Neural progenitor cell (in vitro differentiated cells): ENCODE data around the gene LVRN. TPM values are rescaled to one million over a fixed set of nuclear protein-coding genes. Genes with fewer than 3 reads are reported as not detected.
A peak's percentile ranks its signal among the peaks of the same experiment; 100 is the strongest.

Experiments used
- DNase-seq: peaks from one replicate; pipeline ENCODE4 v3.0.0-alpha.2; 2016; ENCODE audit warnings: low spot score
- H2AFZ ChIP-seq: fragments of 200-600 bp; sonication (generic); replicated peaks from 2 replicates; pipeline ENCODE4 v1.6.1; 2016; ENCODE audit warnings: antibody characterized with exemption
- H3F3A ChIP-seq: fragments of 200-600 bp; sonication (generic); 2 replicates; pipeline ENCODE4 v1.6.1; 2016; ENCODE audit warnings: antibody characterized with exemption, low read depth
- H3K27ac ChIP-seq: fragments of 200-600 bp; sonication (generic); 2 replicates; pipeline ENCODE4 v1.5.1; 2016; ENCODE audit warnings: mild to moderate bottlenecking
- H3K27me3 ChIP-seq: fragments of 200-600 bp; sonication (generic); 2 replicates; pipeline ENCODE4 v1.6.1; 2016; ENCODE audit warnings: mild to moderate bottlenecking, moderate library complexity
- H3K36me3 ChIP-seq: fragments of 200-600 bp; sonication (generic); 2 replicates; pipeline ENCODE4 v1.5.1; 2016
- H3K4me1 ChIP-seq: fragments of 200-600 bp; sonication (generic); 2 replicates; pipeline ENCODE4 v1.6.1; 2016; ENCODE audit warnings: mixed run types
- H3K4me2 ChIP-seq: fragments of 200-600 bp; sonication (generic); 2 replicates; pipeline ENCODE4 v1.6.1; 2016
- H3K4me3 ChIP-seq: fragments of 200-600 bp; sonication (generic); 2 replicates; pipeline ENCODE4 v1.5.1; 2016
- H3K79me2 ChIP-seq: fragments of 200-600 bp; sonication (generic); 2 replicates; pipeline ENCODE4 v1.6.1; 2016; ENCODE audit warnings: low read depth
- H3K9ac ChIP-seq: fragments of 200-600 bp; sonication (generic); 2 replicates; pipeline ENCODE4 v1.6.1; 2016
- H3K9me3 ChIP-seq: fragments of 200-600 bp; sonication (generic); 2 replicates; pipeline ENCODE4 v1.5.1; 2016; ENCODE audit warnings: low read depth
- H4K20me1 ChIP-seq: fragments of 200-600 bp; sonication (generic); 2 replicates; pipeline ENCODE4 v1.6.1; 2016; ENCODE audit warnings: low read depth
- H3K27ac Mint-ChIP-seq: 3 replicates; pipeline ENCODE4 v1.8.0; 2021; ENCODE audit warnings: mixed read lengths
- H3K27me3 Mint-ChIP-seq: 2 replicates; pipeline ENCODE4 v1.8.0; 2022; ENCODE audit warnings: low read depth, mild to moderate bottlenecking, inconsistent platforms, moderate library complexity, mixed read lengths; ENCODE audit not compliant: insufficient read depth
- H3K36me3 Mint-ChIP-seq: 3 replicates; pipeline ENCODE4 v1.8.0; 2021; ENCODE audit warnings: mixed read lengths
- H3K4me1 Mint-ChIP-seq: 3 replicates; pipeline ENCODE4 v1.8.0; 2021; ENCODE audit warnings: mixed read lengths
- H3K4me3 Mint-ChIP-seq: 3 replicates; pipeline ENCODE4 v1.8.0; 2021; ENCODE audit warnings: mild to moderate bottlenecking, moderate library complexity, mixed read lengths
- H3K9me3 Mint-ChIP-seq: 3 replicates; pipeline ENCODE4 v1.8.0; 2020; ENCODE audit warnings: mixed read lengths
- EZH2 ChIP-seq: fragments of 200-600 bp; sonication (generic); IDR thresholded peaks from 2 replicates; pipeline ENCODE4 v1.6.1; 2017; ENCODE audit warnings: antibody characterized with exemption, mild to moderate bottlenecking, moderate library complexity
- EZH2phosphoT487 ChIP-seq: fragments of 200-600 bp; sonication (generic); IDR thresholded peaks from 2 replicates; pipeline ENCODE4 v1.6.1; 2017; ENCODE audit warnings: antibody characterized with exemption
- total RNA-seq: library from RNA; depleted of rRNA; stranded (reverse); fragments of >200 nt; gene quantifications from 2 replicates; pipeline ENCODE4 v1.2.3, GENCODE V29; 2015; ENCODE audit warnings: low replicate concordance
- TF ChIP-seq, protein P1 (sequence below): fragments of 200-600 bp; sonication (generic); IDR thresholded peaks from 2 replicates; pipeline ENCODE4 v1.5.1; 2017; ENCODE audit warnings: antibody characterized with exemption, mild to moderate bottlenecking

Gene LVRN
- total RNA-seq, 1 donor from 2014 or later: 0.41 TPM

DNA sequence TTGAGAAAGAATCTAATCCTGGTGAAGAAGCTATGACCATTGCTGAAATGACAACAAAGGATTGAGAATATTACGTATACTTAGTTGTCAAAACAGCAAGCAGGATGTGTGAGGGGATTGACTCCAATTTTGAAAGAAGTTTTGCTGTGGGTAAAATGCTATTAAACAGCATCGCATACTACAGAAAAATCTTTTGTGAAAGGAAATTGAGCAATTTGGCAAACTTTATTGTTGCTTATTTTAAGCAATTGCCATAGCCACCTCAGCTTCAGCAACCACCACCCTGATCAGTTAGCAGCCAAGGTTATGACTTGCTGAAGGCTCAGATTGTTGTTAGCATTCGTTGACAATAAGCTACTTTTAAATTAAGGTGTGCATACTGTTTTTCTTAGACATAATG, 47.5 kb downstream of the LVRN start:
- Histone ChIP-seq H2AFZ (no peak overlapping the region), H3K36me3 (no peaks in the 10 kb centered on the region), H3K9ac (no peak overlapping the region), H3K79me2 (no peaks in the 10 kb centered on the region), H4K20me1 (no peaks in the 10 kb centered on the region), H3K27me3 (no peaks in the 10 kb centered on the region), H3K4me2 (no peak overlapping the region), H3K4me3 (no peak overlapping the region), H3K9me3 (no peaks in the 10 kb centered on the region), H3K27ac (no peak overlapping the region), H3F3A (no peaks in the 10 kb centered on the region), H3K4me1 (no peaks in the 10 kb centered on the region)
- no peak overlapping the region for H3K4me3 Mint-ChIP-seq
- TF ChIP-seq, protein P1, sequence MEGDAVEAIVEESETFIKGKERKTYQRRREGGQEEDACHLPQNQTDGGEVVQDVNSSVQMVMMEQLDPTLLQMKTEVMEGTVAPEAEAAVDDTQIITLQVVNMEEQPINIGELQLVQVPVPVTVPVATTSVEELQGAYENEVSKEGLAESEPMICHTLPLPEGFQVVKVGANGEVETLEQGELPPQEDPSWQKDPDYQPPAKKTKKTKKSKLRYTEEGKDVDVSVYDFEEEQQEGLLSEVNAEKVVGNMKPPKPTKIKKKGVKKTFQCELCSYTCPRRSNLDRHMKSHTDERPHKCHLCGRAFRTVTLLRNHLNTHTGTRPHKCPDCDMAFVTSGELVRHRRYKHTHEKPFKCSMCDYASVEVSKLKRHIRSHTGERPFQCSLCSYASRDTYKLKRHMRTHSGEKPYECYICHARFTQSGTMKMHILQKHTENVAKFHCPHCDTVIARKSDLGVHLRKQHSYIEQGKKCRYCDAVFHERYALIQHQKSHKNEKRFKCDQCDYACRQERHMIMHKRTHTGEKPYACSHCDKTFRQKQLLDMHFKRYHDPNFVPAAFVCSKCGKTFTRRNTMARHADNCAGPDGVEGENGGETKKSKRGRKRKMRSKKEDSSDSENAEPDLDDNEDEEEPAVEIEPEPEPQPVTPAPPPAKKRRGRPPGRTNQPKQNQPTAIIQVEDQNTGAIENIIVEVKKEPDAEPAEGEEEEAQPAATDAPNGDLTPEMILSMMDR: no peak
- TF ChIP-seq EZH2 (no peak), EZH2phosphoT487 (no peak)
- no peaks in the 10 kb centered on the region for H3K9me3 Mint-ChIP-seq
- no peak for DNase-seq
- no peaks in the 10 kb centered on the region for H3K4me1 Mint-ChIP-seq
- H3K36me3 Mint-ChIP-seq: no peaks in the 10 kb centered on the region
- no peaks in the 10 kb centered on the region for H3K27me3 Mint-ChIP-seq
- no peak overlapping the region for H3K27ac Mint-ChIP-seq

DNA sequence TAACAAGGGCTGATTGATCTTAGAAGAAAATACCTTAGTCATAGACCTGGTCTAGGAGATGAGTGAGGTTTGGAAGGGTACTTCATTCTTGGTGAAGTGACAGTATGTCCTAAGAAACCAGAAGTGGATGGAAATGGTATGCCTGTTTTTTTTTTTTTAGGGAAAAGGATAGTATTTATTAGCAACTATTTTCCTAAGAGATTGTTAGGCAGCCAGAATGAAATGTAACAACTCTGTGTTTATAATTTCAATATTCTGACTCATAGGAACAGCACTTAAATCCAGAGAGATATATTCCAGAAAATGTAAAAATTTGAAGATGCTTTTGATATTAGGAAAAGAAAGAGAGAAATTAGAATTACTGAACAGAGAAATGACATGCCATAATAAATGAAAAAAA, 48.8 kb downstream of the LVRN start:
- Histone ChIP-seq H3K4me3 (no peak overlapping the region), H2AFZ (no peak overlapping the region), H3K36me3 (no peaks in the 10 kb centered on the region), H3K27me3 (no peaks in the 10 kb centered on the region), H3K4me2 (no peak overlapping the region), H3K27ac (no peak overlapping the region), H3K9me3 (no peaks in the 10 kb centered on the region), H3F3A (no peaks in the 10 kb centered on the region), H3K4me1 (no peaks in the 10 kb centered on the region), H4K20me1 (no peaks in the 10 kb centered on the region), H3K9ac (no peak overlapping the region), H3K79me2 (no peaks in the 10 kb centered on the region)
- TF ChIP-seq EZH2 (no peak), EZH2phosphoT487 (no peak)
- TF ChIP-seq, protein P1: no peak
- Mint-ChIP-seq H3K36me3 (no peaks in the 10 kb centered on the region), H3K27ac (no peak overlapping the region), H3K27me3 (no peaks in the 10 kb centered on the region), H3K9me3 (no peaks in the 10 kb centered on the region), H3K4me3 (no peak overlapping the region), H3K4me1 (no peaks in the 10 kb centered on the region)
- DNase-seq: no peak

GRCh38 chr5:116013207-116013785, 51.0 kb downstream of the LVRN start:
- Histone ChIP-seq H3F3A (no peaks in the 10 kb centered on the region), H3K9ac (no peak overlapping the region), H3K9me3 (no peaks in the 10 kb centered on the region), H3K4me3 (no peak overlapping the region), H3K4me1 (no peaks in the 10 kb centered on the region), H3K79me2 (no peaks in the 10 kb centered on the region), H2AFZ (no peak overlapping the region), H3K4me2 (no peak overlapping the region), H3K27me3 (no peaks in the 10 kb centered on the region), H3K36me3 (no peaks in the 10 kb centered on the region), H3K27ac (no peak overlapping the region), H4K20me1 (no peaks in the 10 kb centered on the region)
- peak; percentile 5 for DNase-seq
- no peaks in the 10 kb centered on the region for H3K36me3 Mint-ChIP-seq
- no peak overlapping the region for H3K4me3 Mint-ChIP-seq
- no peak for TF ChIP-seq EZH2phosphoT487
- no peak for TF ChIP-seq EZH2
- TF ChIP-seq, protein P1: no peak
- H3K27me3 Mint-ChIP-seq: no peaks in the 10 kb centered on the region
- H3K4me1 Mint-ChIP-seq: no peaks in the 10 kb centered on the region
- no peaks in the 10 kb centered on the region for H3K9me3 Mint-ChIP-seq
- H3K27ac Mint-ChIP-seq: no peak overlapping the region
